ENCODE results near the gene FAM47E.

DNA sequence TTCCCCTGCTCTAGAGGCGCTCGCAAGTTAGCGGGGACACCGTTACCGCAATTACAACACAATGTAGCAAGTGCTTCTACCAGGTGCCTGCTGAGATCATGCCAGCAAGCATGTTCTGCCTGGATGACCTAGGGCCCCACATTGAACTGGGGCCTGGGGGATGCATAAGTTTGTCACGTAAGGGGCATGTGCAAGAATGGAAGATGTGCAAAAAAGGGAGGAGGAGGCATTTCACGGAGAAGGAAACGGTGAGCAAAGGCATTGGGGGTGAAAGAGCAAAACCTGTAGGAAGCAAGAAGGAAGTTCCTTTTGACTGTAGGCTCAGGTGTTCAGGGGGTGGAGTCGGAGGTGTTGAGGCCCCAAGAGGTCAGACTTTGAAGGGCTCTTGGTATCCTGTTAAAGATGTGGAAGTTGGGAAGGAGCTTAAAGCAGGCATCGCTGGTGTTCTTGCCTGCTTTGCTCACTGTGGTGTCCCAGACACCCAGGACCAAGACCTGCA lies 37.3 kb upstream of the FAM47E start:
- TF ChIP-seq ZBTB26 (CRISPR knock-in tag; IDR thresholded peaks at IDR 0.05) (no peak), POLR2AphosphoS5 (IDR thresholded peaks at IDR 0.05; ENCODE audit: control insufficient read depth, insufficient read depth, low read depth, low read length) (no peak), TGIF2 (CRISPR knock-in tag; IDR thresholded peaks at IDR 0.05) (no peak), CTCF (IDR thresholded peaks at IDR 0.05 in 2 of 3, conservative IDR thresholded peaks at IDR 0.05 in 1 of 3; ENCODE audit: insufficient read depth in 2 of 3, low read depth in 1 of 3, low read length in 3 of 3) (no peak), NFYB (IDR thresholded peaks at IDR 0.05; ENCODE audit: extremely low read depth, insufficient read length) (no peak), RAD21 (CRISPR knock-in tag; conservative IDR thresholded peaks at IDR 0.05 in 1 of 2, IDR thresholded peaks at IDR 0.05 in 1 of 2) (no peak)
- TF ChIP-seq, protein P1, sequence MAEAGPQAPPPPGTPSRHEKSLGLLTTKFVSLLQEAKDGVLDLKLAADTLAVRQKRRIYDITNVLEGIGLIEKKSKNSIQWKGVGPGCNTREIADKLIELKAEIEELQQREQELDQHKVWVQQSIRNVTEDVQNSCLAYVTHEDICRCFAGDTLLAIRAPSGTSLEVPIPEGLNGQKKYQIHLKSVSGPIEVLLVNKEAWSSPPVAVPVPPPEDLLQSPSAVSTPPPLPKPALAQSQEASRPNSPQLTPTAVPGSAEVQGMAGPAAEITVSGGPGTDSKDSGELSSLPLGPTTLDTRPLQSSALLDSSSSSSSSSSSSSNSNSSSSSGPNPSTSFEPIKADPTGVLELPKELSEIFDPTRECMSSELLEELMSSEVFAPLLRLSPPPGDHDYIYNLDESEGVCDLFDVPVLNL (CRISPR knock-in tag; IDR thresholded peaks at IDR 0.05; ENCODE audit: low read depth): no peak
- TF ChIP-seq, protein P2, sequence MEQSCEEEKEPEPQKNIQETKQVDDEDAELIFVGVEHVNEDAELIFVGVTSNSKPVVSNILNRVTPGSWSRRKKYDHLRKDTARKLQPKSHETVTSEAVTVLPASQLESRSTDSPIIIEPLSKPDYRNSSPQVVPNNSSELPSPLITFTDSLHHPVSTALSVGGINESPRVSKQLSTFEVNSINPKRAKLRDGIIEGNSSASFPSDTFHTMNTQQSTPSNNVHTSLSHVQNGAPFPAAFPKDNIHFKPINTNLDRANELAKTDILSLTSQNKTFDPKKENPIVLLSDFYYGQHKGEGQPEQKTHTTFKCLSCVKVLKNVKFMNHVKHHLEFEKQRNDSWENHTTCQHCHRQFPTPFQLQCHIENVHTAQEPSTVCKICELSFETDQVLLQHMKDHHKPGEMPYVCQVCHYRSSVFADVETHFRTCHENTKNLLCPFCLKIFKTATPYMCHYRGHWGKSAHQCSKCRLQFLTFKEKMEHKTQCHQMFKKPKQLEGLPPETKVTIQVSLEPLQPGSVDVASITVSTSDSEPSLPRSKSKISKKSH (CRISPR knock-in tag; IDR thresholded peaks at IDR 0.05): no peak
- TF ChIP-seq, protein P3, sequence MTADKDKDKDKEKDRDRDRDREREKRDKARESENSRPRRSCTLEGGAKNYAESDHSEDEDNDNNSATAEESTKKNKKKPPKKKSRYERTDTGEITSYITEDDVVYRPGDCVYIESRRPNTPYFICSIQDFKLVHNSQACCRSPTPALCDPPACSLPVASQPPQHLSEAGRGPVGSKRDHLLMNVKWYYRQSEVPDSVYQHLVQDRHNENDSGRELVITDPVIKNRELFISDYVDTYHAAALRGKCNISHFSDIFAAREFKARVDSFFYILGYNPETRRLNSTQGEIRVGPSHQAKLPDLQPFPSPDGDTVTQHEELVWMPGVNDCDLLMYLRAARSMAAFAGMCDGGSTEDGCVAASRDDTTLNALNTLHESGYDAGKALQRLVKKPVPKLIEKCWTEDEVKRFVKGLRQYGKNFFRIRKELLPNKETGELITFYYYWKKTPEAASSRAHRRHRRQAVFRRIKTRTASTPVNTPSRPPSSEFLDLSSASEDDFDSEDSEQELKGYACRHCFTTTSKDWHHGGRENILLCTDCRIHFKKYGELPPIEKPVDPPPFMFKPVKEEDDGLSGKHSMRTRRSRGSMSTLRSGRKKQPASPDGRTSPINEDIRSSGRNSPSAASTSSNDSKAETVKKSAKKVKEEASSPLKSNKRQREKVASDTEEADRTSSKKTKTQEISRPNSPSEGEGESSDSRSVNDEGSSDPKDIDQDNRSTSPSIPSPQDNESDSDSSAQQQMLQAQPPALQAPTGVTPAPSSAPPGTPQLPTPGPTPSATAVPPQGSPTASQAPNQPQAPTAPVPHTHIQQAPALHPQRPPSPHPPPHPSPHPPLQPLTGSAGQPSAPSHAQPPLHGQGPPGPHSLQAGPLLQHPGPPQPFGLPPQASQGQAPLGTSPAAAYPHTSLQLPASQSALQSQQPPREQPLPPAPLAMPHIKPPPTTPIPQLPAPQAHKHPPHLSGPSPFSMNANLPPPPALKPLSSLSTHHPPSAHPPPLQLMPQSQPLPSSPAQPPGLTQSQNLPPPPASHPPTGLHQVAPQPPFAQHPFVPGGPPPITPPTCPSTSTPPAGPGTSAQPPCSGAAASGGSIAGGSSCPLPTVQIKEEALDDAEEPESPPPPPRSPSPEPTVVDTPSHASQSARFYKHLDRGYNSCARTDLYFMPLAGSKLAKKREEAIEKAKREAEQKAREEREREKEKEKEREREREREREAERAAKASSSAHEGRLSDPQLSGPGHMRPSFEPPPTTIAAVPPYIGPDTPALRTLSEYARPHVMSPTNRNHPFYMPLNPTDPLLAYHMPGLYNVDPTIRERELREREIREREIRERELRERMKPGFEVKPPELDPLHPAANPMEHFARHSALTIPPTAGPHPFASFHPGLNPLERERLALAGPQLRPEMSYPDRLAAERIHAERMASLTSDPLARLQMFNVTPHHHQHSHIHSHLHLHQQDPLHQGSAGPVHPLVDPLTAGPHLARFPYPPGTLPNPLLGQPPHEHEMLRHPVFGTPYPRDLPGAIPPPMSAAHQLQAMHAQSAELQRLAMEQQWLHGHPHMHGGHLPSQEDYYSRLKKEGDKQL (CRISPR knock-in tag; IDR thresholded peaks at IDR 0.05; ENCODE audit: borderline replicate concordance): no peak
- TF ChIP-seq, protein P4, sequence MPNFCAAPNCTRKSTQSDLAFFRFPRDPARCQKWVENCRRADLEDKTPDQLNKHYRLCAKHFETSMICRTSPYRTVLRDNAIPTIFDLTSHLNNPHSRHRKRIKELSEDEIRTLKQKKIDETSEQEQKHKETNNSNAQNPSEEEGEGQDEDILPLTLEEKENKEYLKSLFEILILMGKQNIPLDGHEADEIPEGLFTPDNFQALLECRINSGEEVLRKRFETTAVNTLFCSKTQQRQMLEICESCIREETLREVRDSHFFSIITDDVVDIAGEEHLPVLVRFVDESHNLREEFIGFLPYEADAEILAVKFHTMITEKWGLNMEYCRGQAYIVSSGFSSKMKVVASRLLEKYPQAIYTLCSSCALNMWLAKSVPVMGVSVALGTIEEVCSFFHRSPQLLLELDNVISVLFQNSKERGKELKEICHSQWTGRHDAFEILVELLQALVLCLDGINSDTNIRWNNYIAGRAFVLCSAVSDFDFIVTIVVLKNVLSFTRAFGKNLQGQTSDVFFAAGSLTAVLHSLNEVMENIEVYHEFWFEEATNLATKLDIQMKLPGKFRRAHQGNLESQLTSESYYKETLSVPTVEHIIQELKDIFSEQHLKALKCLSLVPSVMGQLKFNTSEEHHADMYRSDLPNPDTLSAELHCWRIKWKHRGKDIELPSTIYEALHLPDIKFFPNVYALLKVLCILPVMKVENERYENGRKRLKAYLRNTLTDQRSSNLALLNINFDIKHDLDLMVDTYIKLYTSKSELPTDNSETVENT (CRISPR knock-in tag; IDR thresholded peaks at IDR 0.05): no peak
- TF ChIP-seq, protein P5, sequence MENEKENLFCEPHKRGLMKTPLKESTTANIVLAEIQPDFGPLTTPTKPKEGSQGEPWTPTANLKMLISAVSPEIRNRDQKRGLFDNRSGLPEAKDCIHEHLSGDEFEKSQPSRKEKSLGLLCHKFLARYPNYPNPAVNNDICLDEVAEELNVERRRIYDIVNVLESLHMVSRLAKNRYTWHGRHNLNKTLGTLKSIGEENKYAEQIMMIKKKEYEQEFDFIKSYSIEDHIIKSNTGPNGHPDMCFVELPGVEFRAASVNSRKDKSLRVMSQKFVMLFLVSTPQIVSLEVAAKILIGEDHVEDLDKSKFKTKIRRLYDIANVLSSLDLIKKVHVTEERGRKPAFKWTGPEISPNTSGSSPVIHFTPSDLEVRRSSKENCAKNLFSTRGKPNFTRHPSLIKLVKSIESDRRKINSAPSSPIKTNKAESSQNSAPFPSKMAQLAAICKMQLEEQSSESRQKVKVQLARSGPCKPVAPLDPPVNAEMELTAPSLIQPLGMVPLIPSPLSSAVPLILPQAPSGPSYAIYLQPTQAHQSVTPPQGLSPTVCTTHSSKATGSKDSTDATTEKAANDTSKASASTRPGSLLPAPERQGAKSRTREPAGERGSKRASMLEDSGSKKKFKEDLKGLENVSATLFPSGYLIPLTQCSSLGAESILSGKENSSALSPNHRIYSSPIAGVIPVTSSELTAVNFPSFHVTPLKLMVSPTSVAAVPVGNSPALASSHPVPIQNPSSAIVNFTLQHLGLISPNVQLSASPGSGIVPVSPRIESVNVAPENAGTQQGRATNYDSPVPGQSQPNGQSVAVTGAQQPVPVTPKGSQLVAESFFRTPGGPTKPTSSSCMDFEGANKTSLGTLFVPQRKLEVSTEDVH (IDR thresholded peaks at IDR 0.05; ENCODE audit: low read depth, partially characterized antibody): no peak
